Aorta (tissue), 5 donors: ENCODE data around the gene ANKRD44. TPM values are rescaled to one million over a fixed set of nuclear protein-coding genes. Genes with fewer than 3 reads are reported as not detected.
"Not testable (repeated sequence)": the region's sequence is repeated elsewhere in the genome, so short reads cannot be mapped to it uniquely, and the experiment has no call there.

Source experiments
- ATAC-seq: fragments of 200-7000 bp; cut with Tn5 transposase; one replicate; pipeline ENCODE4 v1.9.1; 2022; ENCODE audit warnings: moderate library complexity; ENCODE audit not compliant: low FRiP score
- DNase-seq, 2 donors: peaks; one replicate each; pipeline ENCODE4 v3.0.0-alpha.2; 2020
- H3K27ac ChIP-seq, 2 donors: one replicate each; pipeline ENCODE4 v1.5.1; 2013; ENCODE audit warnings: low read length in 2 of 2, mild to moderate bottlenecking in 2 of 2, moderate library complexity in 2 of 2, control low read depth in 1 of 2, inconsistent platforms in 1 of 2, low read depth in 1 of 2
- H3K27me3 ChIP-seq, 2 donors: one replicate each; pipeline ENCODE4 v1.6.1; 2013; ENCODE audit warnings: control low read depth in 1 of 2, low read length in 1 of 2, mild to moderate bottlenecking in 1 of 2, moderate library complexity in 1 of 2; ENCODE audit not compliant: insufficient read depth in 2 of 2, control insufficient read depth in 1 of 2
- H3K36me3 ChIP-seq, 2 donors: one replicate each; pipeline ENCODE4 v1.6.1; 2013; ENCODE audit warnings: control low read depth in 1 of 2, low read length in 1 of 2, mild to moderate bottlenecking in 1 of 2; ENCODE audit not compliant: insufficient read depth in 2 of 2, control insufficient read depth in 1 of 2
- H3K4me1 ChIP-seq, 2 donors: one replicate each; pipeline ENCODE4 v1.6.1; 2013; ENCODE audit warnings: low read length in 2 of 2, control low read depth in 1 of 2, mild to moderate bottlenecking in 1 of 2, moderate library complexity in 1 of 2; ENCODE audit not compliant: insufficient read depth in 2 of 2, control insufficient read depth in 1 of 2
- H3K4me3 ChIP-seq, 2 donors: one replicate each; pipeline ENCODE4 v1.5.1; 2013; ENCODE audit warnings: low read length in 2 of 2, control low read depth in 1 of 2, mild to moderate bottlenecking in 1 of 2
- H3K9me3 ChIP-seq: one replicate; pipeline ENCODE4 v1.6.1; 2013; ENCODE audit warnings: mild to moderate bottlenecking, low read length; ENCODE audit not compliant: control insufficient read depth
- WGBS, 2 donors: extraction: QIAGEN DNeasy Blood & Tissue Kit; methylation state at CpG; one replicate each; pipeline ENCODE4 v1.1.7; 2013; 5-methylcytosine and 5-hydroxymethylcytosine counted together
- intact Hi-C, 2 donors: fragments of 100-400 bp; cut with DNase I; formaldehyde crosslinking; loops; one replicate each; pipeline versions ENCODE4 v1.14.2 to v1.15.0; 2022
- polyA plus RNA-seq, 2 donors: library from polyadenylated mRNA; stranded (reverse); fragments of 200-250 nt; gene quantifications; one replicate each; pipeline ENCODE4 v1.2.3, GENCODE V29; 2013
- total RNA-seq, 2 donors: library from RNA; stranded (reverse); fragmentation: NEBNext Ultra II Directional; extraction: Animal tissue kit (Norgen Biotek cat#: 25700); gene quantifications; one replicate each; pipeline ENCODE4 v1.2.1, GENCODE V29; 2021
- donor health status: healthy with polysubstance abuse.
- donor health status: Bipolar disorder and iron deficiency.
- donor health status: DM: no; HTN: no; CAD: no.
- donor health status: DM: no; HTN: no; CAD: no.
- donor health status: DM: yes; HTN: yes; CAD: no.

Gene ANKRD44
- total and polyA plus RNA-seq, 4 donors: 4.5 to 62.6 (median 33.8) TPM

- no peak overlapping the region for H3K4me3 ChIP-seq
- no peaks in the 10 kb centered on the region for H3K27me3 ChIP-seq
- H3K4me1 ChIP-seq: no peaks in the 10 kb centered on the region
- 69 to 75% methylated on average over 2 of the region's 2 CpGs for WGBS, 2 donors
- H3K27ac ChIP-seq: no peak overlapping the region
- DNase-seq: no peak
- intact Hi-C loops: loop anchor here (5.0 to 10.0 kb wide), 2 partner anchors 304 to 366 kb away; partner anchors contain the start of gene ANKRD44 (in 2 of the 2)
- H3K9me3 ChIP-seq: no peaks in the 10 kb centered on the region
- no peak for ATAC-seq
- H3K36me3 ChIP-seq: peaks cover 0 to 6% of the 10 kb centered on the region in 2 donors
Measured at GRCh38 chr2:197011021-197011417, 299.6 kb downstream of the ANKRD44 start.

DNA sequence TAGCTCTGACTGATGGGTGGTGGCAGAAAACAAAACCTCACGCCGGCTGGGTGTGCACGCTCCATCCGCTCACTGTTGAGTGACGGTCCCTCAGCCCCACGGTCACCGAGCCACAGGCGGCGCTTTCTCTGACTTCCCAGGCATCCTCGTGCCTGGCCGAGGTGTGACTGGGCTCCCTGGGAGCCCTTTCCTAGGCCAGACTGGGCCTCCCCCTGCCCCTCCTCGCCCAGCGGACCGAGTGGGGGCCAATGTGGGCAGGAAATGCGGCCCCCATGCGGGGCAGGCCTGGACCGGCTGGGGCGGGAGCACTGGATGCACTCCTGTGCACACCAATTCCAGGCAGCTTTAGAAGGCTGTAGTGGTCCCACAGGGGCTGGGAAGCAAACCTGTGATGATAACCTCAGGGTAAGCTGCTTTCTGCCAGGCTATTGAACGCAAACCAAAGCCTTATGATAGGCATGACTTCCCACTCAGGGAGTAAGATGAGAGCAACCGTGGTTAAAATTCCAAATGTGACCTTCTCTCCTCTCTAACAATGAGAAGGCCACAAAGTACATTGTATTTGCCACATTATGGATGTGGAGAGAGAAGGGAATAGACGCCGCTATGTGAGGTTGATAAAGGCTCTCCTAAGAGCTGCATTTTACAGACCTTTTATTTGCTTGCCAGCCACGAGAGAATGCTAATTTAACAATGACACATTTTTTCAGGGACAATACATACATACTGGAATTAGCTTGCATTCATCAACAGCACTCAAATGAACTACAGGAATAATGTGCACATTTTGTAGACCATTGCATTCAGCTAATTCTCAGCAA is 300.2 kb downstream of the ANKRD44 start:
- intact Hi-C loops: loop anchor here (5.0 to 10.0 kb wide), 2 partner anchors 304 to 367 kb away; partner anchors contain the start of gene ANKRD44 (in 2 of the 2)

GRCh38 chr2:197008741-197009341 is 301.7 kb downstream of the ANKRD44 start:
- H3K36me3 ChIP-seq, ATAC-seq, H3K4me1 ChIP-seq, H3K27me3 ChIP-seq, intact Hi-C loops, DNase-seq, H3K9me3 ChIP-seq, H3K27ac ChIP-seq, H3K4me3 ChIP-seq: not testable (repeated sequence)
- WGBS, 2 donors: 91% methylated on average over 13 of the region's 13 CpGs

More for the DNA sequence above, 300.2 kb downstream of the ANKRD44 start:
- WGBS, 2 donors: 84 to 86% methylated on average over 23 of the region's 23 CpGs
- no peaks in the 10 kb centered on the region for H3K9me3 ChIP-seq
- H3K4me1 ChIP-seq: no peaks in the 10 kb centered on the region
- peaks cover 2 to 4% of the 10 kb centered on the region in 2 donors for H3K36me3 ChIP-seq
- H3K27me3 ChIP-seq: no peaks in the 10 kb centered on the region
- no peak overlapping the region for H3K4me3 ChIP-seq
- no peak for ATAC-seq
- DNase-seq: peak in 1 of 2 donors; percentile 68
- no peak overlapping the region for H3K27ac ChIP-seq

GRCh38 chr2:197007716-197008628 is 302.6 kb downstream of the ANKRD44 start:
- 67 to 82% methylated on average over 4 of the region's 4 CpGs for whole genome bisulfite sequencing, 2 donors
- peaks cover 4% of the 10 kb centered on the region in 2 donors for H3K36me3 ChIP-seq

DNA sequence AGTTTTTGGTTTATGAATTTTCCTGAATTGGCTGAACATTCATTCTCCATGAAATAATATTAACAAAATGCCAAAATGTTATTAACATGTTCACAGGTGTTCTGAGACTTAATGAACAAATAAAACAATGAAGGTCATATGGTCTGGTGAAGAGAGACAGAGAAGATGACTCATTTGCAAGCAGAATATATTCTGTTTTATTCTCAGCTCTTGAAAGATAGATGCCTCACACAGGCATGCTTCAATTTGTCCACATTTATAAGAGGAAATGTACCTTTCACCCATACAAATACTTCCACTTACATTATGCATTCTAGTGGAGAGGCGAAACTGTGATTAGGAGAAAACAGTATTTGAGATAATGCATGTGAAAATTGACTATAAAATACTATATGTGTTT is 308.7 kb downstream of the ANKRD44 start:
- Histone ChIP-seq H3K4me3 (no peak overlapping the region), H3K9me3 (no peaks in the 10 kb centered on the region), H3K27me3 (no peaks in the 10 kb centered on the region), H3K4me1 (no peaks in the 10 kb centered on the region), H3K27ac (no peak overlapping the region), H3K36me3 (peaks cover 0 to 7% of the 10 kb centered on the region in 2 donors)
- DNase-seq (no peak), ATAC-seq (no peak)
- WGBS, 2 donors: 96 to 97% methylated on average over 1 of the region's 1 CpG
- intact Hi-C loops: no loop called here

More at GRCh38 chr2:197007716-197008628, 302.6 kb downstream of the ANKRD44 start:
- DNase-seq (no peak), ATAC-seq (no peak)
- H3K27ac ChIP-seq: no peak overlapping the region
- intact Hi-C loops: no loop called here
- no peaks in the 10 kb centered on the region for H3K4me1 ChIP-seq
- H3K9me3 ChIP-seq: no peaks in the 10 kb centered on the region
- H3K27me3 ChIP-seq: no peaks in the 10 kb centered on the region
- H3K4me3 ChIP-seq: no peak overlapping the region

GRCh38 chr2:196995757-196996314 is 314.7 kb downstream of the ANKRD44 start:
- Histone ChIP-seq H3K27me3 (no peaks in the 10 kb centered on the region), H3K27ac (no peak overlapping the region), H3K4me3 (no peak overlapping the region), H3K36me3 (peaks cover 0 to 4% of the 10 kb centered on the region in 2 donors), H3K4me1 (no peaks in the 10 kb centered on the region), H3K9me3 (no peaks in the 10 kb centered on the region)
- intact Hi-C loops: no loop called here
- 81 to 85% methylated on average over 3 of the region's 3 CpGs for WGBS, 2 donors
- DNase-seq (no peak), ATAC-seq (no peak)

DNA sequence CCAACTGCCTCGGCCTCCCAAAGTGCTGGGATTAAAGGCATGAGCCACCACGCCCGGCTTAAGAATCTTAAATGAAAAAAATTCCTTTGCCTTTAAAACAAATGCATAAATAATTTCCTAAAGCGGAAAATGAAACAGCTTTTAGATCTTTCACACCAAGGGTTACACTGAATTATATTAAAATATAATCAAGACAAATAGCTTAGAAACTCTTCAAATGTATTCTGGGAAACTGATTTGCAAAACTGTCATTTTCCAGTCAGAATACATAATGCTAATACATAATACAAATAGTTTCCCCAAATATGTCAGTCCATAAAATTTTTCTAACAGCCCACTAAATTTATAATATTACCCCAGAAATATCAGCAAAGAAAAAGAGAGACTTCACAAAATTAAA is 315.8 kb downstream of the ANKRD44 start:
- intact Hi-C loops: no loop called here
- H3K36me3 ChIP-seq: peaks cover 0 to 4% of the 10 kb centered on the region in 2 donors

GRCh38 chr2:196993617-196994016 is 317.0 kb downstream of the ANKRD44 start:
- Histone ChIP-seq H3K36me3 (peaks cover 0 to 2% of the 10 kb centered on the region in 2 donors), H3K4me1 (peaks cover 0 to 2% of the 10 kb centered on the region in 2 donors), H3K4me3 (no peak overlapping the region), H3K27ac (no peak overlapping the region), H3K9me3 (no peaks in the 10 kb centered on the region), H3K27me3 (no peaks in the 10 kb centered on the region)
- WGBS, 2 donors: 92 to 94% methylated on average over 6 of the region's 6 CpGs
- ATAC-seq (no peak), DNase-seq (no peak)
- intact Hi-C loops: no loop called here

More for the DNA sequence above, 315.8 kb downstream of the ANKRD44 start:
- ATAC-seq: no peak
- Histone ChIP-seq H3K27ac (no peak overlapping the region), H3K9me3 (no peaks in the 10 kb centered on the region), H3K4me1 (no peaks in the 10 kb centered on the region), H3K4me3 (no peak overlapping the region), H3K27me3 (no peaks in the 10 kb centered on the region)
- DNase-seq: no peak
- 89% methylated on average over 4 of the region's 4 CpGs for WGBS, 2 donors
